ENCODE data around the gene TNS3. TPM values are rescaled to one million over a fixed set of nuclear protein-coding genes. Genes with fewer than 3 reads are reported as not detected.

The TNS3 gene
- total and polyA plus RNA-seq, 2 donors (not counting 1 experiment from before 2014, with no cell fraction given): 11.4 to 77.5 TPM

DNA sequence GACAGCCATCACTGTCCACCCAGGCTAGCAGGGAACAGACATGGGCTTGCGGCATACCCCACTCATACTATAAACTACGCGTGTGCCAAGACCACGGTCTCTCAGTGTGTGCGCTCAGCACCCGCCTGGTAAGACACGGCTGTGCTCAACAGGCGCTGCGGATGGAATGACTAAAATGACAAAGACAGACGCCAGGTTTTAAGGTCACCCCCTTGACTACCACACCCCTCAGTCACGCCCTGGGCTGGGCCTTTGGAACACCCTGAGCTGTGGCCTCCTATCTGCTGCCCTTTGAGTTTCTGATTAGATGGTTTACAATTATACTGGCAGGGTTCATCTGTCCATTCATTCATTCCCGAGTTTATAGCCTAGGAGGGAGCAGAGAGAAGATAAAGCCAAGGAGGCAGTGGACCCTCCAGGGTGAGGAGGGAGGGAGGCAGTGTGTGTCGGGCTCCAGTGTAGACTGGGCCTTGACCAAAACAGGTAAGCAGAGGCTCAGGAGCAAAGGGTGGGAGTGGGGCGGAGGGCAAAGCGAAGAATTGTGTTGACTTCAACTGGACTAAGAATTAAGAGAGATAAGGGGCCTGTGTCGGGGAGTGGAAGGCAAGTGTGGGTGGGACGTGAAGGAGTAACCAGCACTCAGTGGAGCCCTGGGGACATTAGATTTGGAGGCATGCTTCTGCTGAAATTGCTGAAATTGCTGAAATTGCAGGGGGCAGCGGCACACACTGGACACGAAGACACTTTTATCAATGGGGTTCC, 35.0 kb downstream of the TNS3 start:
- Histone ChIP-seq H4K20me1 (ENCODE audit: control insufficient read depth, insufficient read depth, low read length, poor library complexity, severe bottlenecking) (no peaks in the 10 kb centered on the region), H3K79me2 (ENCODE audit: control insufficient read depth, insufficient read depth, low read length) (peaks cover 32% of the 10 kb centered on the region), H3K9me3 (ENCODE audit: control extremely low read depth in 1 of 3, control insufficient read depth in 2 of 3, insufficient read depth in 1 of 3, low read length in 2 of 3) (no peaks in the 10 kb centered on the region), H3K27ac (ENCODE audit: low read length in 2 of 2) (no peak overlapping the region), H3K4me3 (ENCODE audit: control extremely low read depth in 1 of 5, extremely low read depth in 1 of 5, insufficient read depth in 1 of 5, low read depth in 2 of 5, low read length in 4 of 5) (no peak overlapping the region), H3K36me3 (replicated peaks in 1 of 2; ENCODE audit: control extremely low read depth in 1 of 2, control insufficient read depth in 1 of 2, extremely low read depth in 1 of 2, insufficient read depth in 2 of 2, low read length in 1 of 2) (no peaks in the 10 kb centered on the region), H3K27me3 (replicated peaks in 1 of 4; ENCODE audit: control extremely low read depth in 1 of 4, control insufficient read depth in 3 of 4, insufficient read depth in 4 of 4, low read length in 3 of 4) (no peaks in the 10 kb centered on the region), H3K4me2 (replicated peaks; ENCODE audit: low read depth, low read length, poor library complexity, severe bottlenecking) (no peak overlapping the region), H2AFZ (ENCODE audit: insufficient read depth, low read depth, low read length, poor library complexity, severe bottlenecking) (no peak overlapping the region), H3K4me1 (ENCODE audit: control insufficient read depth in 2 of 2, insufficient read depth in 2 of 2, low read length in 2 of 2) (peaks cover 18 to 33% of the 10 kb centered on the region in 2 donors), H3K9ac (ENCODE audit: low read length) (no peak overlapping the region)
- Mint-ChIP-seq H3K9me3 (ENCODE audit: insufficient read depth) (no peaks in the 10 kb centered on the region), H3K27me3 (no peaks in the 10 kb centered on the region), H3K27ac (no peak overlapping the region), H3K4me3 (no peak overlapping the region), H3K4me1 (peaks cover 46% of the 10 kb centered on the region)
- ATAC-seq (ENCODE audit: low read depth) (no peak), DNase-seq (no peak)
- intact Hi-C loops (cut with micrococcal nuclease): no loop called here
- 97% methylated on average over 17 of the region's 19 CpGs for WGBS (ENCODE audit: insufficient coverage)
- ChIA-PET CTCF (interaction anchor here (0.5 to 1.8 kb wide), 2 partner anchors 24 to 272 kb away, joined by 3 to 5 read pairs; no protein-coding TSS in a partner anchor), POLR2A (no interaction called here)
- TF ChIP-seq CTCF (IDR thresholded peaks at IDR 0.05) (no peak), EZH2 (IDR thresholded peaks at IDR 0.05; ENCODE audit: borderline replicate concordance, insufficient read depth, low read depth, low read length, poor library complexity, severe bottlenecking) (no peak)

DNA sequence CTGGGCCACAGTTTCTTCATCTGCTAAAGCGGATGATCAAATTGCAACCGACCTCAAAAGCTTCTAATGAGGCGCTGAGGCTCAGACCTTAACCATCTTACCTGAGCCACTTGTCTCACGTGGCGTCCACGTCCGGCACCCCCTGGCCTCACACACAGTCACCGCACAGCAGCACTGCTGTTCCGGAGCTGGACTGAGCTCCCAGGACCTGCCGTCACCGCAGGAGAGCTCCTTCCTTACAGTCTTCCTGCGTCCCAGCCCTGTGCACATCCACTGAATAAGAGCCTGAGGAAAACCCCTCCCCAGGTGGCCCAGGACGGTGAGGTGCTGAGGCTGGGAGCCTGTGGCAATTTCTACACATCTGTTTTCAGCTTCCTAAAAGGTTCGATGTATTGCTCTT, 35.7 kb downstream of the TNS3 start:
- Mint-ChIP-seq H3K27ac (no peak overlapping the region), H3K4me3 (no peak overlapping the region), H3K4me1 (peaks cover 42% of the 10 kb centered on the region), H3K9me3 (ENCODE audit: insufficient read depth) (no peaks in the 10 kb centered on the region), H3K27me3 (no peaks in the 10 kb centered on the region)
- Histone ChIP-seq H3K4me2 (replicated peaks; ENCODE audit: low read depth, low read length, poor library complexity, severe bottlenecking) (no peak overlapping the region), H2AFZ (ENCODE audit: insufficient read depth, low read depth, low read length, poor library complexity, severe bottlenecking) (no peak overlapping the region), H3K36me3 (replicated peaks in 1 of 2; ENCODE audit: control extremely low read depth in 1 of 2, control insufficient read depth in 1 of 2, extremely low read depth in 1 of 2, insufficient read depth in 2 of 2, low read length in 1 of 2) (no peaks in the 10 kb centered on the region), H3K79me2 (ENCODE audit: control insufficient read depth, insufficient read depth, low read length) (peaks cover 33% of the 10 kb centered on the region), H3K27ac (ENCODE audit: low read length in 2 of 2) (no peak overlapping the region), H4K20me1 (ENCODE audit: control insufficient read depth, insufficient read depth, low read length, poor library complexity, severe bottlenecking) (no peaks in the 10 kb centered on the region), H3K4me1 (ENCODE audit: control insufficient read depth in 2 of 2, insufficient read depth in 2 of 2, low read length in 2 of 2) (peaks cover 18 to 26% of the 10 kb centered on the region in 2 donors), H3K9ac (ENCODE audit: low read length) (no peak overlapping the region), H3K9me3 (ENCODE audit: control extremely low read depth in 1 of 3, control insufficient read depth in 2 of 3, insufficient read depth in 1 of 3, low read length in 2 of 3) (no peaks in the 10 kb centered on the region), H3K27me3 (replicated peaks in 1 of 4; ENCODE audit: control extremely low read depth in 1 of 4, control insufficient read depth in 3 of 4, insufficient read depth in 4 of 4, low read length in 3 of 4) (no peaks in the 10 kb centered on the region), H3K4me3 (ENCODE audit: control extremely low read depth in 1 of 5, extremely low read depth in 1 of 5, insufficient read depth in 1 of 5, low read depth in 2 of 5, low read length in 4 of 5) (no peak overlapping the region)
- DNase-seq: no peak
- intact Hi-C loops (cut with micrococcal nuclease): no loop called here
- CTCF ChIA-PET: interaction anchor here (1.3 to 1.8 kb wide), 2 partner anchors 25 to 35 kb away, joined by 3 to 5 read pairs; no protein-coding TSS in a partner anchor
- ATAC-seq (ENCODE audit: low read depth): no peak
- TF ChIP-seq EZH2 (IDR thresholded peaks at IDR 0.05; ENCODE audit: borderline replicate concordance, insufficient read depth, low read depth, low read length, poor library complexity, severe bottlenecking) (no peak), CTCF (IDR thresholded peaks at IDR 0.05) (no peak)
- WGBS (ENCODE audit: insufficient coverage): 97% methylated on average over 12 of the region's 14 CpGs
- POLR2A ChIA-PET: no interaction called here

Data from B cell (primary cell).